GM12865 (cell line): ENCODE data around the gene NAA30.
"Not testable (repeated sequence)": the region's sequence is repeated elsewhere in the genome, so short reads cannot be mapped to it uniquely, and the experiment has no call there.

Experiments used
- DNase-seq: peaks from one replicate; pipeline ENCODE4 v3.0.0; 2010; ENCODE audit warnings: low read depth
- H3K4me3 ChIP-seq: 2 replicates; pipeline ENCODE4 v1.5.1; 2011; ENCODE audit warnings: mild to moderate bottlenecking, low read depth, low read length, control low read depth
- TF ChIP-seq, protein P1 (sequence below): IDR thresholded peaks from 2 replicates; pipeline ENCODE4 v1.5.1; 2011; ENCODE audit warnings: low read length, control low read depth, low read depth, inconsistent platforms; ENCODE audit not compliant: insufficient read depth; ENCODE audit errors: missing control alignments

The NAA30 gene

DNA sequence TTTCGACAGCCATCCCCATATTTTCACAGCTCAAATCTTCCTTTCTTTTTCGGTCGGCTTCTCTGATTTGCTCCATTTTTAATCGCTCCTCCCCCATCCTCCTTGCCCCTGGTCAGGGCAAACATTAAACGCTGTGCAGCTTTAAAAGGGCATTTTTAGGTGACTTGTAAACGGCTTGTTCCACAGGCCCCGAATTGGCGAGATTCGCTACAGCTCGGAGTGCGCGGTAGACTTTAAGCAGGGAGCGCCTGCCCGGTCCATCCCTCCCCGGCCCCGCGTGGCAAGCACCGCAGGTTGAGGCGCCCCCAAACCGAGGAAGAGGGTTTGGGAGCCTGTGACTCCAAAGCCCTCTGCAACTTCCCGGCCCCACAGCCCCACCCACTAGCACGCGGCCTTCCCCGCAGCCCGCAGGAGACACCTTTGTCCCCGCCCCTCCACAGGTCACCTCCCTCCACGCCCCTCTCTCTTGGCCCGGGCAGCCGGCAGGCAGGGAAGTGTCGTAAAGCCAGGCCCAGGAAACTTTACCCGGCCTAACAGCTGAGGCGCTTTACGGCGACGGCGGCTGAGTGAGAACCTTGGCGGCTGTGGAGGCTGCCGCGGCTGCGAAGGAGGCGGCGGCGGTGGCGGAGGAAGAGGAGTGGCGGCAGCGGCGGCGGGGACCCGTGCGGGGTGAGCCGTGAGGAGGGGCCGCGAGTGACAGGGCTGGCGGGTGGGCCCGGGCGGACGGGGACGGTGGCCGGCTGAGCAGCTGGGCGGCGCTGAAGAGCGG is at the start of gene NAA30:
NAA30 (plus strand) TSS at position 550 of the 769 bp plus-strand sequence. CDS start 372 bp downstream, outside the sequence.
- peak within 1 kb of the TSS; percentile 87 for H3K4me3 ChIP-seq
- TF ChIP-seq, protein P1, sequence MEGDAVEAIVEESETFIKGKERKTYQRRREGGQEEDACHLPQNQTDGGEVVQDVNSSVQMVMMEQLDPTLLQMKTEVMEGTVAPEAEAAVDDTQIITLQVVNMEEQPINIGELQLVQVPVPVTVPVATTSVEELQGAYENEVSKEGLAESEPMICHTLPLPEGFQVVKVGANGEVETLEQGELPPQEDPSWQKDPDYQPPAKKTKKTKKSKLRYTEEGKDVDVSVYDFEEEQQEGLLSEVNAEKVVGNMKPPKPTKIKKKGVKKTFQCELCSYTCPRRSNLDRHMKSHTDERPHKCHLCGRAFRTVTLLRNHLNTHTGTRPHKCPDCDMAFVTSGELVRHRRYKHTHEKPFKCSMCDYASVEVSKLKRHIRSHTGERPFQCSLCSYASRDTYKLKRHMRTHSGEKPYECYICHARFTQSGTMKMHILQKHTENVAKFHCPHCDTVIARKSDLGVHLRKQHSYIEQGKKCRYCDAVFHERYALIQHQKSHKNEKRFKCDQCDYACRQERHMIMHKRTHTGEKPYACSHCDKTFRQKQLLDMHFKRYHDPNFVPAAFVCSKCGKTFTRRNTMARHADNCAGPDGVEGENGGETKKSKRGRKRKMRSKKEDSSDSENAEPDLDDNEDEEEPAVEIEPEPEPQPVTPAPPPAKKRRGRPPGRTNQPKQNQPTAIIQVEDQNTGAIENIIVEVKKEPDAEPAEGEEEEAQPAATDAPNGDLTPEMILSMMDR = no peak
- peak; percentile 97 for DNase-seq

DNA sequence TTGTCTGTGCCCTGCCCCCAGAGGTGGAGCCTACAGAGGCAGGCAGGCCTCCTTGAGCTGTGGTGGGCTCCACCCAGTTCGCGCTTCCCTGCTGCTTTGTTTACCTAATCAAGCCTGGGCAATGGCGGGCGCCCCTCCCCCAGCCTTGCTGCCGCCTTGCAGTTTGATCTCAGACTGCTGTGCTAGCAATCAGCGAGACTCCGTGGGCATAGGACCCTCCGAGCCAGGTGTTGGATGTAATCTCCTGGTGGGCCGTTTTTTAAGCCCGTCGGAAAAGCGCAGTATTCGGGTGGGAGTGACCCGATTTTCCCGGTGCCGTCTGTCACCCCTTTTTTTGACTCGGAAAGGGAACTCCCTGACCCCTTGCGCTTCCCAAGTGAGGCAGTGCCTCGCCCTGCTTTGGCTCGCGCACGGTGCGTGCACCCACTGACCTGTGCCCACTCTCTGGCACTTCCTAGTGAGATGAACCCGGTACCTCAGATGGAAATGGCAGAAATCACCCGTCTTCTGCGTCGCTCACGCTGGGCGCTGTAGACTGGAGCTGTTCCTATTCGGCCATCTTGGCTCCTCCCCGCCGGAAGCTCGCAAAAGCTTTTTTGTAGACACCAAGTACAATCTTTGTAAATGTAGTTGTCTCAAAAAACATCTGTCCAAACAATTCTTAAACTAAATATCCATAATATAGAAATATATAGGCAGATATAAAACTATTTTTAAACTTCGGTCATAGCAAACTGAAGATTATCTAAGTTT is 46.7 kb upstream of the NAA30 start:
- not testable (repeated sequence) for DNase-seq, H3K4me3 ChIP-seq

DNA sequence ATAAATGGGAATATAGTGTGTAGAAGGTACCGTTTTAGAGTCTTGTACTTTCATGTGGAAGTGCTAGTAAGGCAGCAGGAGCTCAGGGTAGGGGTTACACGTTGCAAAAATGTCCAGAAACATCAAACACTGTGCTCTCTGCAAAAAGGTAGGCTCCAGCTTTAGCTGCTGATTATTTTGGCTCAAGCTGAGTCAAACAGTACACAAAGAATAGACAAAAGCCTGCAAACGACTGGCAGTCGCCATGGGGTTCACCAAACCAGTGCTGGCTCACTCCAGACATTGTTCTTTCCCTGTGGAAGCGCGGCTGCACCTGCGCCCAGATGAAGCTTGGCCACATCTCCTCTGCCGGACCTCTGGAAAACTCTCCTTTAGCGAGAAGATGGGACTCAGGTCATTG is 45.3 kb upstream of the NAA30 start:
- no peak overlapping the region for H3K4me3 ChIP-seq
- TF ChIP-seq, protein P1 = no peak
- no peak for DNase-seq

DNA sequence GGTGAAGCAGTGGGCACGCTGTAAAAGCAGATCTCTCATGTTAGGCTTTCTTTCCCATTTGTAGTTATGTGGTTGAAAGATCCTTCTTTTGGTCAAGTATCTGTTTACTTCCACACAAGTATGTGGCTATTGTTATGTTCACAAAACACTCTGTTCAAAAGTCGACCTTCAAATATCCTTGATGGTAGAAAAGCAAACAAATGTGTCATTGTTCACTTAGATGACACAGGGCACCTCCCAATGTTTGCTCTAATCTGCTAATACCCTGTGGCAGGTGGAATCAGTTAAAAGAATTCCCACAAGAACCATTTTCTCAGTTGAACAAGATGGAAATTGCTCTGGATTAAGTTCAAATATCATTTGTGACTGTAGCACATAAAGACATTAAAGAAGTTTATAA is 43.6 kb upstream of the NAA30 start:
- TF ChIP-seq, protein P1 = no peak
- DNase-seq = no peak
- H3K4me3 ChIP-seq = no peak overlapping the region

DNA sequence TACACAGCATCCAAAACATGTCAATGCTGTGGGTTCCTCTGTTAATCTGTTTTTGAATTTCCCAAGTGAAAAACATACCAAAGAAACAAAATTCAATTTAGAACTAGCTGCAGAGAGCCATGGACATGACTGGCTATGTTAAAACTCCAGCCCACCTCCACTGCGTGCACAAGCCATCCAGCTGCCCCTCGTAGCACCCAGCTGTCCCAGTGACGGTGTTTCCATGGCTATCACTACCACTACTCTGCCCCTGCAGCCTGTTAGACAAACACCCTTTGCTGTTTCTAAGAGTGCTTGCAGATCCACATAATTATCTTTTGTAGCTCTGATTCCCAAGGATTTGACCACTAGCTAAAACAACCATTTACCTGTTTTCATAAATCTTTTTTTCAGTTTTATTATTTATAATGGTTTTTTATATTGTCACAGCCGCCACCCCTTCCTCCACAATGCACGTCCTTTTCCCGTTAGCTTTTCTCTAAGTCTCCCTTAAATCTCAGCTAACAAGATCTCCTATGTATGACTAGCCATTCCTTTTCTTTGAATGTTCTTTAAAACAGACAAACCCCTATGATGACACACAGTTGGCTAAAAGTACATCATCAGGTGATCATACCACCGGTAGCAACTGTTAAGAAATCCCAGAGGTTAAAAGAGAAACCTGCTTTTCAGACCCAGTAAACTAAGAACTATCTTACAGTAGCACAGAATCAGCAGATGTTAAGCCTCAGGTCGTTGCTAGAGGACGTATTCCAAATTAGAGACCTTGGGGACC is 37.8 kb upstream of the NAA30 start:
- TF ChIP-seq, protein P1 = no peak
- DNase-seq = no peak

DNA sequence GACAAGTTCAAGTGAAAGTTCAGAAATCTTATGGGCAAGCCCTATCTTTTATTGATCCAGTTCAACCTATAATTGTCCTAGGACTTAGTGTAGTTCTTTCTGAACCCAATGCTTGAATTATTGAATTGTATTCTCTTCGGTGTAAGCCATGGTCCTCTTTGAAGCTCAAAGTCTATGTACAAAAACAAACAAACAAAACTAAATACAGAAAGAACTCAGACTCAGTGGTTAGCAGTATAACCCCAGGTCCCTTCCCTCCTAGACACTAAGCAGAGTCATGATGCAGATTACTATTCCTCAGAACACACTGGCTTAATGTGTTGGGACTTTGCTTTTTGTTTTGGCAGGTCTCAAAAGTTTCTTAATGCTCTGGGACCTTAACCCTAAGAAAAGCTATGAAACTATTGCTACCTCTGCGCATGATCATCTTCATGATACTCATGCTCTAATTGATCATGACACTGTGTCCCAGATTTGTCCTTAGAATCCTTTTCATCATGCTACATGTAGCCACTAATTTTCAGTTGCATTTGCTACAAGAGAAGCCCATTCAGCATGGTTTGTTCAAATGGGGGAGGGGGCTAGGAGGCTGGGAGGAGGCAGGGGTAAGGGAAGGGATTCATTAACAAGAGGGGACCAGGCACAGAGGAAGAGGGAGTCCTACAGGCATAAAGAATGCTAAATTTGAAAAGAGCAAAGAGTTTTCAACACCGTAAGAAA is 35.1 kb upstream of the NAA30 start:
- no peak overlapping the region for H3K4me3 ChIP-seq
- TF ChIP-seq, protein P1 = no peak
- DNase-seq = no peak

More for the DNA sequence above, 37.8 kb upstream of the NAA30 start:
- H3K4me3 ChIP-seq = no peak overlapping the region

DNA sequence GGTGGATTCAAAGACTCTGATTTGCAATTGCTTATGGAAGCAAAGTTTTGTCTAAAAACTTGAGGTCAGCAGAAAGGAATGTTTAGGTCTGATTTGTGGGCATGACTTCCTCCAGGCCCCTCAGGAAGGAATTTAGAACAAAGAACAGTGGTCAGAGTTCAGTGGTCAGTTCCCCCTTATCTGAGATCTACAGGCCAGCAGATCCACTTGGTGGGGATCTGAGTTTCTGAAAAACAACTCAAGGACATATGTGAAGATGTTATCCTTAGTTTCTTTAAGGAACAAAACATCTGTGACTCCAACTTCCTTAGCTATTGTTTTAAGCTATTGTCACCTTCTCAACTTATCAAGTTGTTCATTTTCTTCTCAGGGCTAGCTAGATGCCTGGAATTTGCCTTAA is 28.0 kb upstream of the NAA30 start:
- no peak overlapping the region for H3K4me3 ChIP-seq
- no peak for DNase-seq
- TF ChIP-seq, protein P1 = no peak
